GM23338 (cell line): ENCODE measurements around the gene TRPM3. TPM values are rescaled to one million over a fixed set of nuclear protein-coding genes. Genes with fewer than 3 reads are reported as not detected.

Source experiments
- ATAC-seq: fragments of 200-7000 bp; cut with Tn5 transposase; 3 replicates; pipeline ENCODE4 v1.9.1; 2020
- DNase-seq: peaks from one replicate; pipeline ENCODE4 v3.0.0-alpha.2; 2015; ENCODE audit warnings: low spot score
- H2AFZ ChIP-seq: fragments of 200-600 bp; sonication (generic); 2 replicates; pipeline ENCODE4 v1.8.0; 2016; ENCODE audit warnings: antibody characterized with exemption, mild to moderate bottlenecking, moderate library complexity
- H3F3A ChIP-seq: fragments of 200-600 bp; sonication (generic); replicated peaks from 2 replicates; pipeline ENCODE4 v1.8.0; 2017; ENCODE audit warnings: antibody characterized with exemption, mixed run types, low read depth
- H3K27ac ChIP-seq: fragments of 200-600 bp; sonication (generic); 2 replicates; pipeline ENCODE4 v1.6.1; 2016; ENCODE audit warnings: low read depth
- H3K27me3 ChIP-seq: fragments of 200-600 bp; sonication (generic); 2 replicates; pipeline ENCODE4 v1.8.0; 2016; ENCODE audit warnings: mild to moderate bottlenecking, mixed run types, moderate library complexity; ENCODE audit not compliant: insufficient read depth
- H3K36me3 ChIP-seq: fragments of 200-600 bp; sonication (generic); 2 replicates; pipeline ENCODE4 v1.8.0; 2016; ENCODE audit warnings: mild to moderate bottlenecking; ENCODE audit not compliant: insufficient read depth
- H3K4me1 ChIP-seq: fragments of 200-600 bp; sonication (generic); 2 replicates; pipeline ENCODE4 v1.8.0; 2016; ENCODE audit warnings: mild to moderate bottlenecking, moderate library complexity; ENCODE audit not compliant: insufficient read depth
- H3K4me2 ChIP-seq: fragments of 200-600 bp; sonication (generic); 2 replicates; pipeline ENCODE4 v1.7.1; 2017; ENCODE audit warnings: mixed run types
- H3K4me3 ChIP-seq: fragments of 200-600 bp; sonication (generic); 2 replicates; pipeline ENCODE4 v1.6.1; 2016; ENCODE audit warnings: mixed run types
- H3K79me2 ChIP-seq: fragments of 200-600 bp; sonication (generic); replicated peaks from 2 replicates; pipeline ENCODE4 v1.8.0; 2017; ENCODE audit warnings: mild to moderate bottlenecking; ENCODE audit not compliant: insufficient read depth
- H3K9me2 ChIP-seq: fragments of 200-600 bp; sonication (generic); 2 replicates; pipeline ENCODE4 v1.8.0; 2017; ENCODE audit not compliant: insufficient read depth
- H4K20me1 ChIP-seq: fragments of 200-600 bp; sonication (generic); replicated peaks from 2 replicates; pipeline ENCODE4 v1.8.0; 2017; ENCODE audit warnings: mild to moderate bottlenecking; ENCODE audit not compliant: insufficient read depth
- H3K27ac Mint-ChIP-seq: 2 replicates; pipeline ENCODE4 v1.8.0; 2020; ENCODE audit warnings: inconsistent platforms, mild to moderate bottlenecking, moderate library complexity, mixed read lengths
- H3K27me3 Mint-ChIP-seq: 3 replicates; pipeline ENCODE4 v1.8.0; 2022; ENCODE audit warnings: low read depth, mild to moderate bottlenecking, moderate library complexity, mixed read lengths, inconsistent platforms; ENCODE audit not compliant: insufficient read depth, poor library complexity
- H3K36me3 Mint-ChIP-seq: 3 replicates; pipeline ENCODE4 v1.8.0; 2021; ENCODE audit warnings: low read depth, mild to moderate bottlenecking, inconsistent platforms, moderate library complexity, mixed read lengths
- H3K4me1 Mint-ChIP-seq: 3 replicates; pipeline ENCODE4 v1.8.0; 2020; ENCODE audit warnings: mild to moderate bottlenecking, inconsistent platforms, mixed read lengths
- H3K4me3 Mint-ChIP-seq: 3 replicates; pipeline ENCODE4 v1.8.0; 2021; ENCODE audit warnings: moderate library complexity, mild to moderate bottlenecking, inconsistent platforms, mixed read lengths
- H3K9me3 Mint-ChIP-seq: 3 replicates; pipeline ENCODE4 v1.8.0; 2020; ENCODE audit warnings: moderate library complexity, mild to moderate bottlenecking, inconsistent platforms, mixed read lengths
- CREB1 ChIP-seq: fragments of 250-450 bp; sonication (Bioruptor Pico); IDR thresholded peaks from 2 replicates; pipeline ENCODE4 v1.5.0; 2020; ENCODE audit warnings: low read depth, mild to moderate bottlenecking, moderate library complexity
- EZH2 ChIP-seq: fragments of 200-600 bp; sonication (generic); IDR thresholded peaks from one replicate; pipeline ENCODE4 v1.8.0; 2017; ENCODE audit warnings: antibody characterized with exemption, mild to moderate bottlenecking, low read depth; ENCODE audit not compliant: unreplicated experiment
- EZH2phosphoT487 ChIP-seq: fragments of 200-600 bp; sonication (generic); IDR thresholded peaks from one replicate; pipeline ENCODE4 v1.8.1; 2018; ENCODE audit warnings: antibody characterized with exemption; ENCODE audit not compliant: unreplicated experiment
- JUNB ChIP-seq: IDR thresholded peaks from one replicate; pipeline ENCODE4 v1.6.1; 2016; ENCODE audit warnings: antibody characterized with exemption; ENCODE audit not compliant: unreplicated experiment
- NANOG ChIP-seq: IDR thresholded peaks from 2 replicates; pipeline ENCODE4 v1.6.1; 2016; ENCODE audit warnings: antibody characterized with exemption, borderline replicate concordance
- POLR2AphosphoS5 ChIP-seq: IDR thresholded peaks from 2 replicates; pipeline ENCODE4 v1.6.1; 2016; ENCODE audit warnings: antibody characterized with exemption, low read depth
- STAT1 ChIP-seq: IDR thresholded peaks from one replicate; pipeline ENCODE4 v1.6.1; 2016; ENCODE audit warnings: antibody characterized with exemption; ENCODE audit not compliant: unreplicated experiment
- ZNF331 ChIP-seq: fragments of 250-450 bp; sonication (Bioruptor Pico); IDR thresholded peaks from 2 replicates; pipeline ENCODE4 v1.5.0; 2020; ENCODE audit warnings: low read depth, mild to moderate bottlenecking, moderate library complexity
- polyA plus RNA-seq: library from polyadenylated mRNA; unstranded; fragments of >200 nt; fragmentation: Nextera tagmentation; extraction: Ambion mirVana; gene quantifications from 2 replicates; pipeline ENCODE4 v1.2.1, GENCODE V29; 2016
- total RNA-seq: library from RNA; depleted of rRNA; stranded (reverse); fragments of >200 nt; shearing (Covaris generic); gene quantifications from 2 replicates; pipeline ENCODE4 v1.2.3, GENCODE V29; 2014
- TF ChIP-seq, protein P1 (sequence below): IDR thresholded peaks from 2 replicates; pipeline ENCODE4 v1.6.1; 2016; ENCODE audit warnings: antibody characterized with exemption
- TF ChIP-seq, protein P2 (sequence below): IDR thresholded peaks from one replicate; pipeline ENCODE4 v1.6.1; 2018; ENCODE audit warnings: antibody characterized with exemption; ENCODE audit not compliant: unreplicated experiment
- TF ChIP-seq, protein P3 (sequence below): fragments of 250-450 bp; sonication (Bioruptor Pico); IDR thresholded peaks from 2 replicates; pipeline ENCODE4 v1.5.0; 2020; ENCODE audit warnings: mild to moderate bottlenecking, moderate library complexity

Gene TRPM3
- total and polyA plus RNA-seq, 2 experiments from 2014 or later, result 2.8 to 8.2 TPM

DNA sequence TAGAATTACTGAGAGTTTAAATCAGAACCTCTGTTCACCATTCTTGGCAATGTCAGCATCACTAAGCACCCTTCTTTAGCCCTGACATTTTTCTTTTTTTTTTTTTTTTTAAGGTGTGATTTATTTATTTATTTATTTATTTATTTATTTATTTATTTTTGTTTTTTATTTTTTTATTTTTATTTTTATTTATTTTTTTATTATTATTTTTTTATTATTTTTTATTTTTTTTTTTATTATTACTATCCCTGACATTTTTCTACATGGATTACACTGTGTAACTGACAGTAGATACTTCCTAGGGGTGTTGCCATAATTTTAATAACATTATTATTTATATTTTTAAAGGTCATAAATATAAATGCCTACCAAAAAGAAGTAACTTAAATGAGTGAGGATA, 47.0 kb upstream of the TRPM3 start:
- Histone ChIP-seq H3K4me3 (no peak overlapping the region), H2AFZ (no peak overlapping the region), H3K79me2 (no peaks in the 10 kb centered on the region), H3K27me3 (no peaks in the 10 kb centered on the region), H3K9me2 (no peaks in the 10 kb centered on the region), H3K27ac (no peak overlapping the region), H3K36me3 (no peaks in the 10 kb centered on the region), H3K4me2 (no peak overlapping the region), H3F3A (no peaks in the 10 kb centered on the region), H4K20me1 (no peaks in the 10 kb centered on the region), H3K4me1 (peaks cover 13% of the 10 kb centered on the region)
- Mint-ChIP-seq H3K27me3 (no peaks in the 10 kb centered on the region), H3K27ac (no peak overlapping the region), H3K9me3 (no peaks in the 10 kb centered on the region; the same call in 2 of the 3 replicates), H3K4me1 (peaks cover 40% of the 10 kb centered on the region), H3K36me3 (no peaks in the 10 kb centered on the region), H3K4me3 (no peak overlapping the region)
- ATAC-seq, result no peak
- no peak for DNase-seq
- TF ChIP-seq CREB1 (CRISPR knock-in tag) (no peak), ZNF331 (CRISPR knock-in tag) (no peak)

DNA sequence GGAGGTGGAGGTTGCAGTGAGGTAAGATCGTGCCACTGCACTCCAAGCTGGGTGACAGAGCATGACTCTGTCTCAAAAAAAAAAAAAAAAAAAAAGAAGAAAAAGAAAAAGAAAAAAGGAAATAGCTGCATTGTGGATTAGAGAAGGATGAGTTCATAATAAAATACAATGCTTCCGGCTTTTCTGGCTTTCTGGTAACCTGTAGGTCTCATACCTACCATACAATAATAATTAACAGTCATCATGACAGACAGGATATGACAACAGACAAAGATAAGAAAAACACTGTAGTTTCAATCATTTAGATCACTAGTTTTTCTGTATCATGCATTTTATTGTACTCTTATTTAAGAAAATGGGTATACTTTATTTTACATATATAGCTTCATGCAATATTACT, 40.7 kb upstream of the TRPM3 start:
- H3K36me3 ChIP-seq, result no peaks in the 10 kb centered on the region
- H3K4me3 ChIP-seq, result no peak overlapping the region
- H3K4me1 ChIP-seq, result no peaks in the 10 kb centered on the region
- H3K36me3 Mint-ChIP-seq, result no peaks in the 10 kb centered on the region
- DNase-seq (no peak), ATAC-seq (no peak)
- H3F3A ChIP-seq, result no peaks in the 10 kb centered on the region
- H3K27ac Mint-ChIP-seq, result no peak overlapping the region
- no peak overlapping the region for H3K4me3 Mint-ChIP-seq
- H4K20me1 ChIP-seq, result no peaks in the 10 kb centered on the region
- no peaks in the 10 kb centered on the region for H3K27me3 Mint-ChIP-seq
- no peaks in the 10 kb centered on the region for H3K9me3 Mint-ChIP-seq
- 0 out of 2 replicates have a peak, but pooled peaks cover 3% of the 10 kb centered on the region for H3K9me2 ChIP-seq
- no peaks in the 10 kb centered on the region for H3K4me1 Mint-ChIP-seq
- no peaks in the 10 kb centered on the region for H3K27me3 ChIP-seq
- no peaks in the 10 kb centered on the region for H3K79me2 ChIP-seq
- H2AFZ ChIP-seq, result no peak overlapping the region
- H3K27ac ChIP-seq, result no peak overlapping the region
- H3K4me2 ChIP-seq, result no peak overlapping the region
- TF ChIP-seq, protein P1, sequence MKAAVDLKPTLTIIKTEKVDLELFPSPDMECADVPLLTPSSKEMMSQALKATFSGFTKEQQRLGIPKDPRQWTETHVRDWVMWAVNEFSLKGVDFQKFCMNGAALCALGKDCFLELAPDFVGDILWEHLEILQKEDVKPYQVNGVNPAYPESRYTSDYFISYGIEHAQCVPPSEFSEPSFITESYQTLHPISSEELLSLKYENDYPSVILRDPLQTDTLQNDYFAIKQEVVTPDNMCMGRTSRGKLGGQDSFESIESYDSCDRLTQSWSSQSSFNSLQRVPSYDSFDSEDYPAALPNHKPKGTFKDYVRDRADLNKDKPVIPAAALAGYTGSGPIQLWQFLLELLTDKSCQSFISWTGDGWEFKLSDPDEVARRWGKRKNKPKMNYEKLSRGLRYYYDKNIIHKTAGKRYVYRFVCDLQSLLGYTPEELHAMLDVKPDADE, result no peak
- TF ChIP-seq EZH2 (no peak), NANOG (no peak), POLR2AphosphoS5 (no peak), EZH2phosphoT487 (no peak), JUNB (no peak), CREB1 (CRISPR knock-in tag) (no peak), STAT1 (no peak), ZNF331 (CRISPR knock-in tag) (no peak)
- TF ChIP-seq, protein P2, sequence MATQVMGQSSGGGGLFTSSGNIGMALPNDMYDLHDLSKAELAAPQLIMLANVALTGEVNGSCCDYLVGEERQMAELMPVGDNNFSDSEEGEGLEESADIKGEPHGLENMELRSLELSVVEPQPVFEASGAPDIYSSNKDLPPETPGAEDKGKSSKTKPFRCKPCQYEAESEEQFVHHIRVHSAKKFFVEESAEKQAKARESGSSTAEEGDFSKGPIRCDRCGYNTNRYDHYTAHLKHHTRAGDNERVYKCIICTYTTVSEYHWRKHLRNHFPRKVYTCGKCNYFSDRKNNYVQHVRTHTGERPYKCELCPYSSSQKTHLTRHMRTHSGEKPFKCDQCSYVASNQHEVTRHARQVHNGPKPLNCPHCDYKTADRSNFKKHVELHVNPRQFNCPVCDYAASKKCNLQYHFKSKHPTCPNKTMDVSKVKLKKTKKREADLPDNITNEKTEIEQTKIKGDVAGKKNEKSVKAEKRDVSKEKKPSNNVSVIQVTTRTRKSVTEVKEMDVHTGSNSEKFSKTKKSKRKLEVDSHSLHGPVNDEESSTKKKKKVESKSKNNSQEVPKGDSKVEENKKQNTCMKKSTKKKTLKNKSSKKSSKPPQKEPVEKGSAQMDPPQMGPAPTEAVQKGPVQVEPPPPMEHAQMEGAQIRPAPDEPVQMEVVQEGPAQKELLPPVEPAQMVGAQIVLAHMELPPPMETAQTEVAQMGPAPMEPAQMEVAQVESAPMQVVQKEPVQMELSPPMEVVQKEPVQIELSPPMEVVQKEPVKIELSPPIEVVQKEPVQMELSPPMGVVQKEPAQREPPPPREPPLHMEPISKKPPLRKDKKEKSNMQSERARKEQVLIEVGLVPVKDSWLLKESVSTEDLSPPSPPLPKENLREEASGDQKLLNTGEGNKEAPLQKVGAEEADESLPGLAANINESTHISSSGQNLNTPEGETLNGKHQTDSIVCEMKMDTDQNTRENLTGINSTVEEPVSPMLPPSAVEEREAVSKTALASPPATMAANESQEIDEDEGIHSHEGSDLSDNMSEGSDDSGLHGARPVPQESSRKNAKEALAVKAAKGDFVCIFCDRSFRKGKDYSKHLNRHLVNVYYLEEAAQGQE, result no peak
- TF ChIP-seq, protein P3, sequence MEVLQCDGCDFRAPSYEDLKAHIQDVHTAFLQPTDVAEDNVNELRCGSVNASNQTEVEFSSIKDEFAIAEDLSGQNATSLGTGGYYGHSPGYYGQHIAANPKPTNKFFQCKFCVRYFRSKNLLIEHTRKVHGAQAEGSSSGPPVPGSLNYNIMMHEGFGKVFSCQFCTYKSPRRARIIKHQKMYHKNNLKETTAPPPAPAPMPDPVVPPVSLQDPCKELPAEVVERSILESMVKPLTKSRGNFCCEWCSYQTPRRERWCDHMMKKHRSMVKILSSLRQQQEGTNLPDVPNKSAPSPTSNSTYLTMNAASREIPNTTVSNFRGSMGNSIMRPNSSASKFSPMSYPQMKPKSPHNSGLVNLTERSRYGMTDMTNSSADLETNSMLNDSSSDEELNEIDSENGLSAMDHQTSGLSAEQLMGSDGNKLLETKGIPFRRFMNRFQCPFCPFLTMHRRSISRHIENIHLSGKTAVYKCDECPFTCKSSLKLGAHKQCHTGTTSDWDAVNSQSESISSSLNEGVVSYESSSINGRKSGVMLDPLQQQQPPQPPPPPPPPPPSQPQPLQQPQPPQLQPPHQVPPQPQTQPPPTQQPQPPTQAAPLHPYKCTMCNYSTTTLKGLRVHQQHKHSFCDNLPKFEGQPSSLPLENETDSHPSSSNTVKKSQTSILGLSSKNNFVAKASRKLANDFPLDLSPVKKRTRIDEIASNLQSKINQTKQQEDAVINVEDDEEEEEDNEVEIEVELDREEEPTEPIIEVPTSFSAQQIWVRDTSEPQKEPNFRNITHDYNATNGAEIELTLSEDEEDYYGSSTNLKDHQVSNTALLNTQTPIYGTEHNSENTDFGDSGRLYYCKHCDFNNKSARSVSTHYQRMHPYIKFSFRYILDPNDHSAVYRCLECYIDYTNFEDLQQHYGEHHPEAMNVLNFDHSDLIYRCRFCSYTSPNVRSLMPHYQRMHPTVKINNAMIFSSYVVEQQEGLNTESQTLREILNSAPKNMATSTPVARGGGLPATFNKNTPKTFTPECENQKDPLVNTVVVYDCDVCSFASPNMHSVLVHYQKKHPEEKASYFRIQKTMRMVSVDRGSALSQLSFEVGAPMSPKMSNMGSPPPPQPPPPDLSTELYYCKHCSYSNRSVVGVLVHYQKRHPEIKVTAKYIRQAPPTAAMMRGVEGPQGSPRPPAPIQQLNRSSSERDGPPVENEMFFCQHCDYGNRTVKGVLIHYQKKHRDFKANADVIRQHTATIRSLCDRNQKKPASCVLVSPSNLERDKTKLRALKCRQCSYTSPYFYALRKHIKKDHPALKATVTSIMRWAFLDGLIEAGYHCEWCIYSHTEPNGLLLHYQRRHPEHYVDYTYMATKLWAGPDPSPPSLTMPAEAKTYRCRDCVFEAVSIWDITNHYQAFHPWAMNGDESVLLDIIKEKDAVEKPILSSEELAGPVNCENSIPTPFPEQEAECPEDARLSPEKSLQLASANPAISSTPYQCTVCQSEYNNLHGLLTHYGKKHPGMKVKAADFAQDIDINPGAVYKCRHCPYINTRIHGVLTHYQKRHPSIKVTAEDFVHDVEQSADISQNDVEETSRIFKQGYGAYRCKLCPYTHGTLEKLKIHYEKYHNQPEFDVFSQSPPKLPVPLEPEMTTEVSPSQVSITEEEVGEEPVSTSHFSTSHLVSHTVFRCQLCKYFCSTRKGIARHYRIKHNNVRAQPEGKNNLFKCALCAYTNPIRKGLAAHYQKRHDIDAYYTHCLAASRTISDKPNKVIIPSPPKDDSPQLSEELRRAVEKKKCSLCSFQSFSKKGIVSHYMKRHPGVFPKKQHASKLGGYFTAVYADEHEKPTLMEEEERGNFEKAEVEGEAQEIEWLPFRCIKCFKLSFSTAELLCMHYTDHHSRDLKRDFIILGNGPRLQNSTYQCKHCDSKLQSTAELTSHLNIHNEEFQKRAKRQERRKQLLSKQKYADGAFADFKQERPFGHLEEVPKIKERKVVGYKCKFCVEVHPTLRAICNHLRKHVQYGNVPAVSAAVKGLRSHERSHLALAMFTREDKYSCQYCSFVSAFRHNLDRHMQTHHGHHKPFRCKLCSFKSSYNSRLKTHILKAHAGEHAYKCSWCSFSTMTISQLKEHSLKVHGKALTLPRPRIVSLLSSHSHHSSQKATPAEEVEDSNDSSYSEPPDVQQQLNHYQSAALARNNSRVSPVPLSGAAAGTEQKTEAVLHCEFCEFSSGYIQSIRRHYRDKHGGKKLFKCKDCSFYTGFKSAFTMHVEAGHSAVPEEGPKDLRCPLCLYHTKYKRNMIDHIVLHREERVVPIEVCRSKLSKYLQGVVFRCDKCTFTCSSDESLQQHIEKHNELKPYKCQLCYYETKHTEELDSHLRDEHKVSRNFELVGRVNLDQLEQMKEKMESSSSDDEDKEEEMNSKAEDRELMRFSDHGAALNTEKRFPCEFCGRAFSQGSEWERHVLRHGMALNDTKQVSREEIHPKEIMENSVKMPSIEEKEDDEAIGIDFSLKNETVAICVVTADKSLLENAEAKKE, result no peak
